GM12873 (cell line): ENCODE data around the gene SESN2.

ENCODE experiments used
- CTCF ChIP-seq: IDR thresholded peaks from 2 replicates; pipeline ENCODE4 v1.5.1; 2012; ENCODE audit warnings: low read depth, mild to moderate bottlenecking, moderate library complexity, low read length, control low read depth; ENCODE audit not compliant: insufficient read depth; ENCODE audit errors: missing control alignments

The SESN2 gene

GRCh38 chr1:28280501-28280900 lies 21.2 kb downstream of the SESN2 start:
- no peak for TF ChIP-seq CTCF

GRCh38 chr1:28280977-28281381 lies 21.7 kb downstream of the SESN2 start:
- no peak for TF ChIP-seq CTCF

GRCh38 chr1:28281608-28282425 lies 22.5 kb downstream of the SESN2 start:
- no peak for TF ChIP-seq CTCF

- no peak for TF ChIP-seq CTCF
These were observed 23.4 kb downstream of the SESN2 start for GRCh38 chr1:28282426-28283407.

GRCh38 chr1:28286111-28286510 lies 26.8 kb downstream of the SESN2 start:
- no peak for TF ChIP-seq CTCF

- no peak for TF ChIP-seq CTCF
These were observed 29.2 kb downstream of the SESN2 start for GRCh38 chr1:28288487-28288886.

- TF ChIP-seq CTCF, result no peak
These were observed 31.5 kb downstream of the SESN2 start for GRCh38 chr1:28290851-28291250.
